Measurements from ENCODE around the gene INPP4A. TPM values are rescaled to one million over a fixed set of nuclear protein-coding genes. Genes with fewer than 3 reads are reported as not detected.

INPP4A gene
- total and polyA plus RNA-seq, 2 of the 13 experiments (the other 11 are each of a cell fraction or from before 2014, with no cell fraction given), result 10.1 to 10.9 TPM

DNA sequence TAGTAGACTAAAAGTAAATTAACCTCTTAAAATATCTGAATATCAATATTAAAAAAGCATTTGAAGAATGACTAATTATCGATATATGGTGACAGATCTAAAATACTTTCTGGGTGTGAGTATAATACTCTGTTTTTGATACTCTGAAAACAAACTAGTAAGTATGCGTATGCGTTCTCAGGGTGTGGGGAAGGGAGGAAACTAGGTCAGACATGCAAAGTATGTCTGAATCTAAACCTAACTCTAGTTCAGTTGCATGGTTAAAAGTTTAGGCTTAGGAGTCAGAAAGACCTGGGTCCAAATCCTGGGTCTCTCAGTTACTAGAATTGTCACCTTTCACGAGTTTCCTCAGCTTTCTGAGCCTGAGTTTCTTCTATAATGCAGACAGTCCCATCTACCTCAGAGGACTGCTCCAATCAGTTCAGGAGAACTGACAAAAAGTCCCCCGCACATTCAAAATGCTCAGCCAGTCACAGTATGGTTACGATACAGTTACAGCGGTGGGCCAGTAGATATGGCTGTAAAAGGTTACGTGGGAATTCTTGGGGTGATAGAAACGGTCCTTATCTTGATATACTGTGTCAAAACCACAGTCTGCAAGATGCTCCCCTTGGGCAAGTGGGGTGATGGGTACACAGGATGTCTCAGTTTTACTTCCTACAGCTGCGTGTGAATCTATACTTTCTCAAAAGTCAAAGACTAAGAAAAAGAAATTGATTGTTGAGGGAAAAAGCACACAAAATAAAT, 192.9 kb downstream of the INPP4A start:
- H2AFZ ChIP-seq (ENCODE audit: low read length), result no peak overlapping the region
- in situ Hi-C loops (cut with HindIII; ENCODE audit: extremely low pct_ligation_motif_present, low pct_unique_long_range_greater_than_20kb) (no loop called here), intact Hi-C loops (cut with micrococcal nuclease; ENCODE audit: unreplicated experiment) (no loop called here)
- no peak for DNase-seq (ENCODE audit: low spot score)
- no peak for FAIRE-seq
- ChIA-PET POLR2A (no interaction called here), CTCF (ENCODE audit: low intra/inter-chr PET ratio, low total read pairs) (no interaction called here)
- H3K27ac ChIP-seq (ENCODE audit: extremely low read length, insufficient read depth, low read length), result no peak overlapping the region
- H3K27me3 ChIP-seq (ENCODE audit: control insufficient read depth in 1 of 2, insufficient read depth in 2 of 2, low read length in 2 of 2), result no peaks in the 10 kb centered on the region
- no peak for TF ChIP-seq RFXAP (CRISPR knock-in tag; IDR thresholded peaks at IDR 0.05; ENCODE audit: borderline replicate concordance)
- TF ChIP-seq CREB1 (IDR thresholded peaks at IDR 0.05), result no peak
- no peak for TF ChIP-seq CREB1 (CRISPR knock-in tag; IDR thresholded peaks at IDR 0.05)
- no peak for TF ChIP-seq ZBTB21 (CRISPR knock-in tag; IDR thresholded peaks at IDR 0.05)
- no peak for TF ChIP-seq YY1 (IDR thresholded peaks at IDR 0.05; ENCODE audit: insufficient read depth, insufficient replicate concordance, low read depth, low read length)
- no peak for TF ChIP-seq NFE2 (CRISPR knock-in tag; IDR thresholded peaks at IDR 0.05)
- TF ChIP-seq ZNF251 (CRISPR knock-in tag; IDR thresholded peaks at IDR 0.05), result no peak
- no peak for TF ChIP-seq RERE (CRISPR knock-in tag; IDR thresholded peaks at IDR 0.05; ENCODE audit: low read depth)
- TF ChIP-seq ZNF678 (CRISPR knock-in tag; IDR thresholded peaks at IDR 0.05), result no peak
- no peak for TF ChIP-seq ZNF12 (CRISPR knock-in tag; IDR thresholded peaks at IDR 0.05)
- TF ChIP-seq HDAC2 (CRISPR knock-in tag; IDR thresholded peaks at IDR 0.05), result no peak
- no peak for TF ChIP-seq FOSL1 (CRISPR knock-in tag; IDR thresholded peaks at IDR 0.05; ENCODE audit: borderline replicate concordance)
- no peak for TF ChIP-seq HNRNPL (IDR thresholded peaks at IDR 0.05; ENCODE audit: low read depth, low read length)
- no peak for TF ChIP-seq AHR (CRISPR knock-in tag; IDR thresholded peaks at IDR 0.05)
- TF ChIP-seq CHD2 (IDR thresholded peaks at IDR 0.05; ENCODE audit: low read depth, low read length), result no peak
- no peak overlapping the region for H3K4me3 ChIP-seq (replicated peaks in 1 of 3; ENCODE audit: insufficient read depth in 1 of 3, low read depth in 2 of 3, low read length in 3 of 3)
- no peak overlapping the region for H3K4me2 ChIP-seq (ENCODE audit: low read depth, low read length)
- ATAC-seq, result no peak
- no peaks in the 10 kb centered on the region for H3K9me3 ChIP-seq (ENCODE audit: low read length)
- peaks cover 29 to 79% of the 10 kb centered on the region in 2 experiments for H3K36me3 ChIP-seq (replicated peaks in 1 of 2; ENCODE audit: control insufficient read depth in 1 of 2, insufficient read depth in 2 of 2, low read length in 2 of 2)
- no peak overlapping the region for H3K9ac ChIP-seq (ENCODE audit: insufficient read depth, low read depth, low read length)
- no peaks in the 10 kb centered on the region for H4K20me1 ChIP-seq (ENCODE audit: insufficient read depth, low read length)
- no TSS peak for BruUV-seq (replicated peaks)
- no peaks in the 10 kb centered on the region for H3K79me2 ChIP-seq (ENCODE audit: insufficient read depth, low read length)
- WGBS (ENCODE audit: low lambda C conversion rate), result 87% methylated on average over 10 of the region's 10 CpGs
- H3K4me1 ChIP-seq (ENCODE audit: insufficient read depth, low read length), result no peaks in the 10 kb centered on the region
